T-helper 1 cell treated with Interleukin-12 subunit alpha and Interleukin-12 subunit beta and Interleukin-4 antibody, amounts not matched to agents 30 ng/mL and 1 ng/mL, for 36 hours (primary cell): ENCODE results near the gene PIK3R6. TPM values are rescaled to one million over a fixed set of nuclear protein-coding genes. Genes with fewer than 3 reads are reported as not detected.

Source experiments
- intact Hi-C: fragments of 100-400 bp; cut with micrococcal nuclease; formaldehyde crosslinking; loops from one replicate; pipeline ENCODE4 v1.15.1; 2024
- total RNA-seq: library from RNA; stranded (reverse); gene quantifications from 2 replicates; pipeline ENCODE4 v1.2.3, GENCODE V29; 2022

Gene PIK3R6
- 4.2 and 4.3 TPM in 2 replicates for total RNA-seq

- intact Hi-C loops = no loop called here
These were observed at the start of gene PIK3R6 for GRCh38 chr17:8867361-8867981. Gene PIK3R6 (minus strand): TSS chr17:8867674. CDS start chr17:8849794, 17,880 bp downstream.

GRCh38 chr17:8916466-8916865 lies 49.0 kb upstream of the PIK3R6 start:
- intact Hi-C loops = no loop called here

- intact Hi-C loops = no loop called here
These were observed 47.1 kb upstream of the PIK3R6 start for GRCh38 chr17:8914554-8914953.

- intact Hi-C loops = no loop called here
These were observed 46.4 kb upstream of the PIK3R6 start for GRCh38 chr17:8913879-8914278.

GRCh38 chr17:8913091-8913490 lies 45.6 kb upstream of the PIK3R6 start:
- intact Hi-C loops = no loop called here

GRCh38 chr17:8912084-8912981 lies 44.9 kb upstream of the PIK3R6 start:
- intact Hi-C loops = no loop called here

- intact Hi-C loops = no loop called here
These were observed 43.6 kb upstream of the PIK3R6 start for GRCh38 chr17:8910969-8911604.

GRCh38 chr17:8909586-8910270 lies 42.3 kb upstream of the PIK3R6 start:
- intact Hi-C loops = no loop called here

GRCh38 chr17:8905331-8905730 lies 37.9 kb upstream of the PIK3R6 start:
- intact Hi-C loops = no loop called here

- intact Hi-C loops = no loop called here
These were observed 37.2 kb upstream of the PIK3R6 start for GRCh38 chr17:8904686-8905085.

GRCh38 chr17:8904201-8904600 lies 36.7 kb upstream of the PIK3R6 start:
- intact Hi-C loops = no loop called here

- intact Hi-C loops = no loop called here
These were observed 33.4 kb upstream of the PIK3R6 start for GRCh38 chr17:8900626-8901585.

- intact Hi-C loops = no loop called here
These were observed 32.7 kb upstream of the PIK3R6 start for GRCh38 chr17:8900207-8900606.

GRCh38 chr17:8898636-8899035 lies 31.2 kb upstream of the PIK3R6 start:
- intact Hi-C loops = loop anchor here (1.0 to 10.0 kb wide), 10 partner anchors 30 to 516 kb away; partner anchors contain the start of genes NDEL1, PIK3R5 and RPL26

- intact Hi-C loops = loop anchor here (2.0 to 10.0 kb wide), 6 partner anchors 29 to 515 kb away; partner anchors contain the start of gene RPL26
These were observed 30.7 kb upstream of the PIK3R6 start for GRCh38 chr17:8898126-8898525.

GRCh38 chr17:8896641-8897635 lies 29.5 kb upstream of the PIK3R6 start:
- intact Hi-C loops = loop anchor here (5.0 to 10.0 kb wide), 2 partner anchors 112 to 150 kb away; no protein-coding TSS in a partner anchor

- intact Hi-C loops = loop anchor here (5.0 to 10.0 kb wide), 2 partner anchors 111 to 149 kb away; no protein-coding TSS in a partner anchor
These were observed 28.6 kb upstream of the PIK3R6 start for GRCh38 chr17:8896087-8896486.

- intact Hi-C loops = loop anchor here (1.0 to 10.0 kb wide), 3 partner anchors 103 to 148 kb away; no protein-coding TSS in a partner anchor
These were observed 27.5 kb upstream of the PIK3R6 start for GRCh38 chr17:8894673-8895578.
